Measurements from ENCODE around the gene METTL25B.

GRCh38 chr1:156698995-156699394 lies 29.3 kb upstream of the METTL25B start:
- TF ChIP-seq, protein P1, sequence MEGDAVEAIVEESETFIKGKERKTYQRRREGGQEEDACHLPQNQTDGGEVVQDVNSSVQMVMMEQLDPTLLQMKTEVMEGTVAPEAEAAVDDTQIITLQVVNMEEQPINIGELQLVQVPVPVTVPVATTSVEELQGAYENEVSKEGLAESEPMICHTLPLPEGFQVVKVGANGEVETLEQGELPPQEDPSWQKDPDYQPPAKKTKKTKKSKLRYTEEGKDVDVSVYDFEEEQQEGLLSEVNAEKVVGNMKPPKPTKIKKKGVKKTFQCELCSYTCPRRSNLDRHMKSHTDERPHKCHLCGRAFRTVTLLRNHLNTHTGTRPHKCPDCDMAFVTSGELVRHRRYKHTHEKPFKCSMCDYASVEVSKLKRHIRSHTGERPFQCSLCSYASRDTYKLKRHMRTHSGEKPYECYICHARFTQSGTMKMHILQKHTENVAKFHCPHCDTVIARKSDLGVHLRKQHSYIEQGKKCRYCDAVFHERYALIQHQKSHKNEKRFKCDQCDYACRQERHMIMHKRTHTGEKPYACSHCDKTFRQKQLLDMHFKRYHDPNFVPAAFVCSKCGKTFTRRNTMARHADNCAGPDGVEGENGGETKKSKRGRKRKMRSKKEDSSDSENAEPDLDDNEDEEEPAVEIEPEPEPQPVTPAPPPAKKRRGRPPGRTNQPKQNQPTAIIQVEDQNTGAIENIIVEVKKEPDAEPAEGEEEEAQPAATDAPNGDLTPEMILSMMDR (IDR thresholded peaks at IDR 0.05) = no peak
- TF ChIP-seq POLR2A (IDR thresholded peaks at IDR 0.05) = no peak
- no peak for TF ChIP-seq EP300 (IDR thresholded peaks at IDR 0.05)
